ENCODE data around the gene ARVCF.

The ARVCF gene

DNA sequence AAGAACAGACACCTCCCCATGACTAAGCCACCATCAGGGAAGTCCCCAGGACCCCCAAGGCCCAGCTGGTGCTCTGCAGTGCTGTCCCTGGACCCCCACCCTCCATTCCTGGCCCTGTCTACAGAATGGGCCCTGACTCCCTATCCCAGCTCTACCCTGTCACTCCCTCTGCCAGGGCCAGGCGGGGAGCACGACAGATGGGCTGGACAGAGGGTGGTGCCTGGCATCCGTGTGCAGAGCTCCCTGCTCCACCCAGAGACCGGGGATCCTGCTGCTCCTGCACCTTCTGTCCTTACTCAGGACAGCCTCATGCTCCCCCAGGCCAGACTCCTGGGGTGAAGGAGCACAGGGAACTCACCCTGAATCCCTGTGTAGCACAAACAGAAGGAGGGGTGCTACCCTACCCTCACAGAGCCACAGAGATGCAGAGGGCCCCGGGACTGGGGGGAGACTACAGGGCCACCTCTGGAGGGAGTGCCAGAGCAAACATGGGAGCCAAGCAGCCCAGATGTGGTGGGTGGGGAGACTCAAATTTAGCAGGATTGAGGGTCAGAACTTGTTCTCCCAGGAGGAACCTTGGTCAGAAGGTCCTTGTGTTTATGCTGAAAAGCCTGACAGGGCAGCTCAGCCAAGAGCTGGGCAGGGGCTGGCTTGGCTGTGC lies 2.0 kb downstream of the ARVCF start:
- TF ChIP-seq, protein P1, sequence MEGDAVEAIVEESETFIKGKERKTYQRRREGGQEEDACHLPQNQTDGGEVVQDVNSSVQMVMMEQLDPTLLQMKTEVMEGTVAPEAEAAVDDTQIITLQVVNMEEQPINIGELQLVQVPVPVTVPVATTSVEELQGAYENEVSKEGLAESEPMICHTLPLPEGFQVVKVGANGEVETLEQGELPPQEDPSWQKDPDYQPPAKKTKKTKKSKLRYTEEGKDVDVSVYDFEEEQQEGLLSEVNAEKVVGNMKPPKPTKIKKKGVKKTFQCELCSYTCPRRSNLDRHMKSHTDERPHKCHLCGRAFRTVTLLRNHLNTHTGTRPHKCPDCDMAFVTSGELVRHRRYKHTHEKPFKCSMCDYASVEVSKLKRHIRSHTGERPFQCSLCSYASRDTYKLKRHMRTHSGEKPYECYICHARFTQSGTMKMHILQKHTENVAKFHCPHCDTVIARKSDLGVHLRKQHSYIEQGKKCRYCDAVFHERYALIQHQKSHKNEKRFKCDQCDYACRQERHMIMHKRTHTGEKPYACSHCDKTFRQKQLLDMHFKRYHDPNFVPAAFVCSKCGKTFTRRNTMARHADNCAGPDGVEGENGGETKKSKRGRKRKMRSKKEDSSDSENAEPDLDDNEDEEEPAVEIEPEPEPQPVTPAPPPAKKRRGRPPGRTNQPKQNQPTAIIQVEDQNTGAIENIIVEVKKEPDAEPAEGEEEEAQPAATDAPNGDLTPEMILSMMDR (IDR thresholded peaks at IDR 0.05; ENCODE audit: insufficient read depth, low read length, missing control alignments): no peak
- no peak for DNase-seq (ENCODE audit: low read depth, low spot score)
- POLR2A ChIA-PET: interaction anchor here (0.8 kb wide), 1 partner anchor 44 kb away, joined by 5 read pairs; no protein-coding TSS in a partner anchor
- H3K4me3 ChIP-seq (ENCODE audit: low read depth, low read length): no peak overlapping the region
- CTCF ChIA-PET: interaction anchor here (1.1 to 6.9 kb wide), 8 partner anchors 10 to 284 kb away, joined by 3 to 172 read pairs (median 8); no protein-coding TSS in a partner anchor

DNA sequence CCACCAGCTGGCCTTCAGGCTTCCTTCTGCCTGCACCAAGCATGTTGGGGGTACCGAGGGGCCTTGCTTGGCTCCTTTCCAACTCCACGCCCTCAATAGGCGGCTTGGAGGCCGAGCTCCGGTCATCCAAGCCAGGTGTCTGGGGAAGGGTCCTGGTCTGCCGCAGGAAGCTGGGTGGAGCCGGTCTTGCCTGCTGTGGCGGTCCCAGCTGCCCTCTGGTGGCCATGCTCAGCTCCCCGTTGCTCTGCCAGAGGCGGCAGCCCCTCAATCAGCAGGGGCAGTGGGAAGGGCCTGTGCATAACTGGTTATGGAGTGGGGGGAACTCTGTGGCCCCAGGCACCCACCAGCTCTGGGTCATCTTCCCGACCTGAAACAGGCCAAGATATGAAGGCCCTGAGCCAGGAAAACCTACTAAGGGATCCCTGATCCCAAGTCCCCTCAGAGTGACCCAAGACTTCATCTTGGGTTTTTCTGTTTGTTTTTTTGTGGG lies 3.2 kb downstream of the ARVCF start:
- CTCF ChIA-PET: interaction anchor here (0.7 to 6.9 kb wide), 11 partner anchors 9 to 283 kb away, joined by 3 to 172 read pairs (median 8); no protein-coding TSS in a partner anchor
- TF ChIP-seq, protein P1 (IDR thresholded peaks at IDR 0.05; ENCODE audit: insufficient read depth, low read length, missing control alignments): peak; percentile 90
- no peak overlapping the region for H3K4me3 ChIP-seq (ENCODE audit: low read depth, low read length)
- DNase-seq (ENCODE audit: low read depth, low spot score): no peak
- POLR2A ChIA-PET: interaction anchor here (1.6 kb wide), 1 partner anchor 42 kb away, joined by 8 read pairs; no protein-coding TSS in a partner anchor

DNA sequence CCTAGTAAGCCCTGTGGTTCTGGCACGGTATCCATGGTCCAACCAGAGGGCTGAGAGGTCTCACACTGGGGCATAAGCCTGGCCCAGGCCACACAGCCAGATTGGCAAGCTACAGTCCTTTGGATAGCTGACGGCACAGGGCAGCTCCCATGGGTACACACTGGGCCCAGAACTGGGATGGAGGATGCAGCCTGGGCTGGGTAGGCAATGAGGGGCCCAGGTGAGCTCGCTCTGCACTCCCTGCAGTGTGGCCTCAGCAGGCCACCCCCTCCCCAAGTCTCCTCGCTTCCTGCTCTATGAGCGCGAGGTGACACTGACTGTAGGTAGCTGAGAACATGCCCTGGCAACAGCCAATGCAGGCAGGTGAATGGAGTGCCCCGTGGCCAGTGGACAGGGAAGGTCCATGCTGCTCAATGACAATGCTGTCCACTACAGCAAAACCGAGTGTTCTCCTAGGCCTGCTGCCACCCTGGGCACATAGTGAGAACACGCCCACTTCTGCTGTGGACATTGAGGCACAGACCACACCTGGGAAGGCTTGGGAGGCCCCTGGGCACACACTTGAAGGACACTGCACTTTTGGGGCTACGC lies 3.8 kb downstream of the ARVCF start:
- ChIA-PET POLR2A (interaction anchor here (1.6 kb wide), 1 partner anchor 41 kb away, joined by 8 read pairs; no protein-coding TSS in a partner anchor), CTCF (interaction anchor here (0.7 to 6.9 kb wide), 12 partner anchors 9 to 283 kb away, joined by 3 to 172 read pairs (median 6); no protein-coding TSS in a partner anchor)
- DNase-seq (ENCODE audit: low read depth, low spot score): no peak
- TF ChIP-seq, protein P1 (IDR thresholded peaks at IDR 0.05; ENCODE audit: insufficient read depth, low read length, missing control alignments): no peak
- no peak overlapping the region for H3K4me3 ChIP-seq (ENCODE audit: low read depth, low read length)

DNA sequence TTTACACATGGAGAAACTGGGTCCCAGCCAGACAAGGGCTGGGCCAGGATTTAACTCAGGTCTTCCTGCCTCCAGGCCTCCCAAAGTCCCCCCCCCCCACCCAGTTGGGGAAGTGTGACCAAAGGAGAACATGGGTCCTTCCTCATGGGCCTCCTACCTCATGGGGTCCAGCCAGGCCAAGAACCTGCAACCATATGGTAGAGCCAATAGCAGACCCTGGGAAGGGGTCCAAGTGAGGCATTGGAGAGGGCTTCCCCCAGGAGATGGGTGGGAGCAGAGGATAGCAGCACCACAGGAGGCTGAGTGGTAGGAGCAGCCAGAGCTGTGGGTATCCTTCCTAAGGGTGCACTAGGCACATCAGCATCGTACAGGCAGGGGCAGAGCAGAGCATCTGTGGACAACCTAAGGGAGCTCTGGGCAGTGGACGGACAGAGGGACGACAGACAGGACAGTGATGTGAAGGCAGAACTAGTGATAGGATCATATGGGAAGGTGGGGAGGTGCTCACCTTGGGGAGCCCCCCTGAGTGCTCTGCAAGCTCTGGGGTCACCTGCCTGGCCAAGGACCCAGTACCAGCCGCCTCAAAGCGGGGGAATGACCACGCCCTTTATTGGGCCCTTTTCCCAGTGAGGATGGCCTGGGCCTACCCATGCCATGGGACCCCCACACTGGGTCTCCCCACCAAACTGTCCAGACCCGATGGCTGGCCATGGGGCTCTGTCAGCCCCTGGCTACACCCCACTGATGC lies 4.5 kb downstream of the ARVCF start:
- POLR2A ChIA-PET: interaction anchor here (1.6 kb wide), 1 partner anchor 41 kb away, joined by 8 read pairs; no protein-coding TSS in a partner anchor
- TF ChIP-seq, protein P1 (IDR thresholded peaks at IDR 0.05; ENCODE audit: insufficient read depth, low read length, missing control alignments): no peak
- no peak for DNase-seq (ENCODE audit: low read depth, low spot score)
- CTCF ChIA-PET: interaction anchor here (0.9 to 6.9 kb wide), 6 partner anchors 9 to 282 kb away, joined by 4 to 172 read pairs (median 26); no protein-coding TSS in a partner anchor
- no peak overlapping the region for H3K4me3 ChIP-seq (ENCODE audit: low read depth, low read length)

DNA sequence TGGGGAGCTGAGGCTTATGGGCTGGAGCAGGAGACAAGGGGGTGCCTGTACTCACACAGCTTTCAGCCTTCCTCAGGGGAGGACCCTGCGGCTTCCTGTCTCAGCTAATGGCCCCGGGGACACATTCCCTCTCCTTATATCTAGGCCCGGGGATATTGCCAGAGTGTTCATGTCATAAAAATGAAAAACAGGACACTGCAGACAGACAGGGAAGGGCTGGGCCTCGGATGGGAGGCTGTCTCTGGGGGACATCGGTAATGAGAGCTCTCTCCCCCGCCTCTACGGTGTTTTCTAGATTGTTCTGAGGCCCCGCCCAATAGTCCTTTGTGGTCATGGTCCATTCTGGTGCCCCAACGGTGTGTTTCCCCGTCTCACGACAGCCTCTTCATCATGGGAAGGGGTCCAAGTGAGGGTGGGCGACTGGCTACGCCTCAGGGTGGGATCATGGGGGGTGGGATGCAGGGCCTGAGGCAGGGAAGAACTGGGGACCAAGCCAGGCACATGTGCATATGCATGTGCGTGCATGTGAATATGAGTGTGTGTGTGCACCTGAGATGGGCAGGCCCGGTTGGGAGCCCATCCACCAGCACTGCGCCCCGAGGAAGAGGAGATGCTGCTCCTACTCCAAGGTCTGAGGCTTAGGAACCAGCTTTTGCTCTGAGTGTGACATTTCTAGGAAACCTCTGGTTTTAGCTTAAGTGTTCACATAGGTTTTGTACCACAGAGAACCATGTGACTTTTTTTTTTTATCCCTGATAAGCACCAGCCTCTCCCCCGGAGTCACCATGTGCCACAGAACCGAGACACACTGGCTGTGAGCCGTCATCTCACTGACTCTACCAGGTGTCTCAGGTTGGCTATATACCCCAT lies 5.3 kb downstream of the ARVCF start:
- ChIA-PET CTCF (interaction anchor here (3.1 to 6.9 kb wide), 4 partner anchors 8 to 281 kb away, joined by 11 to 172 read pairs (median 43); no protein-coding TSS in a partner anchor), POLR2A (no interaction called here)
- DNase-seq (ENCODE audit: low read depth, low spot score): no peak
- TF ChIP-seq, protein P1 (IDR thresholded peaks at IDR 0.05; ENCODE audit: insufficient read depth, low read length, missing control alignments): no peak
- no peak overlapping the region for H3K4me3 ChIP-seq (ENCODE audit: low read depth, low read length)
